ENCODE measurements around the gene SLC12A5.

DNA sequence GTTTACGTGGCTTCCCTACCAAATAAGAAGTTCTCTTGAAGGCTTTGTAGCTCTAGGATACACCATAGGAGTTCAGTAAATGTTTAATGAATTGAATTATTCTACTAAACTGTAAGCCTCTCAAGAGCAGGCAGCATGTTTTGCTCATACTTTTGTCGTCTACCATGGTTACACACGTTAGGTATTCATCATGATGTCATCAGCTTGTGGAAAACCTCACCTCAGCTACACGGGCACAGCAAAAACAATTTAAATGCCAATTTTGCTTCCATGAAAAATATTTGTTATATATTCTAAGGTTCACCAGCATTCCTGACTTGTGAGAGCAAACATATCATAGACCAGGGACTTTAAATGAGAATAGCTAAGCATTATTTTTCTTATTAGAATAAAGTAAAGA lies 44.0 kb downstream of the SLC12A5 start:
- TF ChIP-seq POLR2A (IDR thresholded peaks at IDR 0.05), result no peak
- TF ChIP-seq, protein P1, sequence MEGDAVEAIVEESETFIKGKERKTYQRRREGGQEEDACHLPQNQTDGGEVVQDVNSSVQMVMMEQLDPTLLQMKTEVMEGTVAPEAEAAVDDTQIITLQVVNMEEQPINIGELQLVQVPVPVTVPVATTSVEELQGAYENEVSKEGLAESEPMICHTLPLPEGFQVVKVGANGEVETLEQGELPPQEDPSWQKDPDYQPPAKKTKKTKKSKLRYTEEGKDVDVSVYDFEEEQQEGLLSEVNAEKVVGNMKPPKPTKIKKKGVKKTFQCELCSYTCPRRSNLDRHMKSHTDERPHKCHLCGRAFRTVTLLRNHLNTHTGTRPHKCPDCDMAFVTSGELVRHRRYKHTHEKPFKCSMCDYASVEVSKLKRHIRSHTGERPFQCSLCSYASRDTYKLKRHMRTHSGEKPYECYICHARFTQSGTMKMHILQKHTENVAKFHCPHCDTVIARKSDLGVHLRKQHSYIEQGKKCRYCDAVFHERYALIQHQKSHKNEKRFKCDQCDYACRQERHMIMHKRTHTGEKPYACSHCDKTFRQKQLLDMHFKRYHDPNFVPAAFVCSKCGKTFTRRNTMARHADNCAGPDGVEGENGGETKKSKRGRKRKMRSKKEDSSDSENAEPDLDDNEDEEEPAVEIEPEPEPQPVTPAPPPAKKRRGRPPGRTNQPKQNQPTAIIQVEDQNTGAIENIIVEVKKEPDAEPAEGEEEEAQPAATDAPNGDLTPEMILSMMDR (IDR thresholded peaks at IDR 0.05), result no peak

Measured in gastroesophageal sphincter (tissue), 3 donors.